BE2C (cell line): Measurements from ENCODE around the gene ADNP2.

Experiments
- DNase-seq: peaks from one replicate; pipeline ENCODE4 v3.0.0-alpha.2; 2020
- H3K27me3 ChIP-seq: fragments of 250-450 bp; sonication (Bioruptor Pico); 2 replicates; pipeline ENCODE4 v1.5.1; 2020; ENCODE audit warnings: mild to moderate bottlenecking
- H3K36me3 ChIP-seq: fragments of 250-450 bp; sonication (Bioruptor Pico); 2 replicates; pipeline ENCODE4 v1.5.1; 2020; ENCODE audit warnings: mild to moderate bottlenecking
- H3K4me1 ChIP-seq: fragments of 250-450 bp; sonication (Bioruptor Pico); 2 replicates; pipeline ENCODE4 v1.5.1; 2020
- H3K4me3 ChIP-seq: 2 replicates; pipeline ENCODE4 v1.5.1; 2011; ENCODE audit warnings: low read depth, low read length
- H3K9me3 ChIP-seq: fragments of 250-450 bp; sonication (Bioruptor Pico); 2 replicates; pipeline ENCODE4 v1.5.1; 2020
- CTCF ChIP-seq: IDR thresholded peaks from 2 replicates; pipeline ENCODE4 v1.5.1; 2012; ENCODE audit warnings: mild to moderate bottlenecking, low read depth, low read length

Gene ADNP2

GRCh38 chr18:80077873-80078272 is 31.2 kb upstream of the ADNP2 start:
- TF ChIP-seq CTCF: no peak
- H3K4me3 ChIP-seq: no peak overlapping the region
- no peaks in the 10 kb centered on the region for H3K36me3 ChIP-seq
- DNase-seq: no peak
- H3K4me1 ChIP-seq: no peaks in the 10 kb centered on the region
- H3K9me3 ChIP-seq: no peaks in the 10 kb centered on the region
- no peaks in the 10 kb centered on the region for H3K27me3 ChIP-seq

GRCh38 chr18:80086281-80086680 is 22.8 kb upstream of the ADNP2 start:
- Histone ChIP-seq H3K36me3 (no peaks in the 10 kb centered on the region), H3K9me3 (no peaks in the 10 kb centered on the region), H3K4me3 (no peak overlapping the region), H3K27me3 (no peaks in the 10 kb centered on the region), H3K4me1 (no peaks in the 10 kb centered on the region)
- DNase-seq: no peak
- TF ChIP-seq CTCF: no peak

GRCh38 chr18:80088036-80088435 is 21.0 kb upstream of the ADNP2 start:
- H3K4me1 ChIP-seq: no peaks in the 10 kb centered on the region
- H3K27me3 ChIP-seq: no peaks in the 10 kb centered on the region
- TF ChIP-seq CTCF: no peak
- H3K36me3 ChIP-seq: no peaks in the 10 kb centered on the region
- H3K4me3 ChIP-seq: no peak overlapping the region
- no peaks in the 10 kb centered on the region for H3K9me3 ChIP-seq
- DNase-seq: no peak

GRCh38 chr18:80088823-80089222 is 20.2 kb upstream of the ADNP2 start:
- Histone ChIP-seq H3K4me3 (no peak overlapping the region), H3K4me1 (no peaks in the 10 kb centered on the region), H3K9me3 (no peaks in the 10 kb centered on the region), H3K27me3 (no peaks in the 10 kb centered on the region), H3K36me3 (no peaks in the 10 kb centered on the region)
- no peak for DNase-seq
- TF ChIP-seq CTCF: no peak

GRCh38 chr18:80095414-80095813 is 13.6 kb upstream of the ADNP2 start:
- Histone ChIP-seq H3K27me3 (no peaks in the 10 kb centered on the region), H3K36me3 (no peaks in the 10 kb centered on the region), H3K9me3 (no peaks in the 10 kb centered on the region), H3K4me1 (no peaks in the 10 kb centered on the region), H3K4me3 (no peak overlapping the region)
- TF ChIP-seq CTCF: no peak
- no peak for DNase-seq

- TF ChIP-seq CTCF: no peak
- Histone ChIP-seq H3K9me3 (no peaks in the 10 kb centered on the region), H3K36me3 (no peaks in the 10 kb centered on the region), H3K4me3 (no peak overlapping the region), H3K4me1 (no peaks in the 10 kb centered on the region), H3K27me3 (no peaks in the 10 kb centered on the region)
- no peak for DNase-seq
These were observed 13.0 kb upstream of the ADNP2 start for GRCh38 chr18:80096032-80096565.
